NCI-H146 treated with DMSO at 0.1 percent for 48 hours (cell line): Measurements from ENCODE around the gene RWDD4.

Source experiments
- DNase-seq: peaks from one replicate; lab custom pipeline; 2025; ENCODE audit not compliant: unreplicated experiment; lab: John Stamatoyannopoulos, UW

RWDD4 gene

GRCh38 chr4:183659029-183659871 is at the start of gene RWDD4, which contains the start of gene TRAPPC11:
Gene RWDD4, minus strand, starts transcription at chr4:183659185. Its CDS starts 233 bp downstream, at chr4:183658952.
Gene TRAPPC11, plus strand, starts transcription at chr4:183659293. Its CDS starts 4,575 bp downstream, at chr4:183663868.
- DNase-seq: peak; percentile 97

- no peak for DNase-seq
Measured at GRCh38 chr4:183702492-183702891, 43.5 kb upstream of the RWDD4 start.

DNA sequence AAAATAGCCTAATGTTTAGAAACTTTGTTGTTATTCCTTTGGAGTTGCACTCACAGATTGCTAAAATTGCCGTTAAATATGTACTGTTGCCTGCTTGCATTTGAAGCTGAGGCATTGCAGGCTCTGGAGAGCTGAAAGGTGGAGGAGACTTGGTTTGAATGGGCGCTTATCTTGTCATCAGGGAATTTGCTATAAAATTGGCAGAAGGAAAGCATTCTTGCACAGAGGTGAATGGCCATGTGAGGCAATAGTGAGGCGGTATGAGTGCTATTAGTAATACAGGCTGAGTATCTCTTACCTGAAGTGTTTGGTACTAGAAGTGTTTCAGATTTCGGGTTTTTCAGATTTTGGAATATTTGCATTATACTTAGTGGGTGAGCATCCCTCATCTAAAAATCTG is 41.4 kb upstream of the RWDD4 start:
- no peak for DNase-seq

DNA sequence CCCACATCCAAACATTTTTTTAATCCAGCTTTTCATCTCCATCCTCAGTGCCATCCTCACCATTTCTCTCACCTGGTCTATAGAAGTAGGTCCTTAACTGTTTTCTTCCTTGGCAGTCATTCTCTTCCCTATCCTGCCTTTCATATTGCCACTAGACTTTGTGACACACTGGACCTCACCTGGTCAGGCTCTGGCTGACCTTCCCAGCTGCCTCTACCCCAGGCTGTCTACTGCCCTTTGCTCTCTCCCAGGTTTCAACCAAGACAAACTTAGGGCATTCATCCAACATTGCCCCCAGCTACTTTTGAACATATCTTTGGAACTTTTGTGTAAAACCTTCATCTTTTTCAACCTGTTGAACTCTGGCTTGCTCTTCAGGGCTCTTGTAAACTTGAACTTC is 39.9 kb upstream of the RWDD4 start:
- no peak for DNase-seq

DNA sequence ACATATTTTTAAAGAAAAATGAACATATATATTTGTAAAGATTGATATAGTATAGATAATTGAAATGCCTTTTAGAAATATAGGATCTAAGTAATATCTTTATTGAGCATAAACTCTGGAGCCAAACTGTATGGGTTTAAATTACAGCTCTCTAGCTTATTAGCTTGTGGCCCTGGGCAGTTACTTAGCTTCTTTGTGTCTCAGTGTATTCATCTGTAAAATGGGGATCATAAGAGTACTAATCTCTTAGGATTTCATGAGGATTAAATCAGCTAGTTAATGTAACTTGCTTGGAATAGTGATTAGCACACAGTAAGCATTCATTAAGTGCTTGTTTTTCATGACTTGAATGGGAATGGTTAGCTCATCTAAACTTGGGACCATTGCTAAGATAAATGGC is 32.9 kb upstream of the RWDD4 start:
- DNase-seq: no peak

- DNase-seq: no peak
Measured at GRCh38 chr4:183691006-183691405, 32.0 kb upstream of the RWDD4 start.

- no peak for DNase-seq
Measured at GRCh38 chr4:183688216-183688615, 29.2 kb upstream of the RWDD4 start.

GRCh38 chr4:183686461-183686860 is 27.5 kb upstream of the RWDD4 start:
- no peak for DNase-seq

- no peak for DNase-seq
Measured at GRCh38 chr4:183681119-183681518, 22.1 kb upstream of the RWDD4 start.

DNA sequence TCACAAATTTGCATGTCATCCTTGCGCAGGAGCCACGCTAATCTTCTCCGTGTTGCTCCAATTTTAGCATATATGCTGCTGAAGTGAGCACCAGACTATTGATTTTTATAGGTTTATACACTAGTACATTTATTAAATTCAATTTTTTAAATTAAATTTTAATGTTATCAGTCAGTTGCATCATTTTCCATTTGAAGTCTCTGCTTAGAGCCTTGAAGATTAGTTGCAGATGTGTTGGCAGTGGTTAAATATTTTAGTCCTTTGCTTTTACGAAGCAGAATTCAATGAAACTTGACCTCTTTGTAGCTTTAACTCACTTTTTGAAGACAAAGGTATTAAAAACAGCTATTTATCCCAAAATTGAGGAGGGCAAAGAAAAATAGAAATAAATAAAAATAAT is 16.6 kb upstream of the RWDD4 start:
- DNase-seq: no peak

GRCh38 chr4:183674153-183674552 is 15.2 kb upstream of the RWDD4 start:
- DNase-seq: no peak

DNA sequence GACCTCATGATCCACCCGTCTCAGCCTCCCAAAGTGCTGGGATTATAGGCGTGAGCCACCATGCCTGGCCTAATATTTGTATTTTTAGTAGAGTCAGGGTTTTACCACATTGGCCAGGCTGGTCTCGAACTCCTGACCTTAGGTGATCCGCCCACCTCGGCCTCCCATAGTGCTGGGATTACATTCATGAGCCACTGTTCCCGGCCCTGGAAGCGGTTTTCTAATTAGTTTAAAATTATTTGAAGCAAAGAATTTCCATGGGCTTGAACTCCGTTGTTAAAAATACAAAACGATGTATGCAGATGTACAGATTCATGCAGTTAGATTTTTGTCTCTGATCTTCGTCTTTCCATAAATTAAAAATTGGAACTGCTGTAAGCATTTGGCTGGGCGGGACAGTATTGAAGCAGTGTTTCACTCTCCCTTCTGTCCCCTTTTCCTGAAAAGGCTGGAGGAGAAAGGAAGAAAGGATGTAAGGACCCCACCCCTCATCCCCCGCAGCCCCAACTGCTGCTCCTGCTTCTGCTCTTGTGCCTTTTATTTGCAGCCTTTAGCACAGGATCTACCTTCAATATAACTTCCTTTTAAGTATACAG is 12.1 kb upstream of the RWDD4 start:
- DNase-seq: no peak

- DNase-seq: no peak
Measured at GRCh38 chr4:183670251-183670650, 11.3 kb upstream of the RWDD4 start.

DNA sequence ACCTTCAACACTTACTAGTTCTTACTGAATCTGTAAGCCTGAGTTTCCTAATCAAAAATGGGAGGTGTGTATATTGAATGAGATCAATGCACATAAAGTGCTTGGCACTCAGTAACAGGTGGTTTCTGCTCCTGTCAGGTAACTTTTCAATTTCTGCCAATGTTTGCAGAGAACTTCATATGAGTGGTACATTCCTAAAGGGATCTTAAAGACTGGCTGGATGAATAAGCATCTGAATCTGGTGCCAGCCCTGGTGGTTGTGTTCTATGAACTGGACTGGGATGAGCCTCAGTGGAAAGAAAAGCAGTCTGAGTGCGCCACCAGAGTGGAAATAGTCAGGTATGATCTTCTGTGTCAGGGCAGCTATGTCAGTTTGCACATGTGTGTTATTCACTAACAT is 7.1 kb upstream of the RWDD4 start:
- DNase-seq: no peak

- peak; percentile 53 for DNase-seq
Measured at GRCh38 chr4:183659872-183660242, 872 bp upstream of the RWDD4 start.

- DNase-seq: no peak
Measured at GRCh38 chr4:183658362-183659028, 490 bp downstream of the RWDD4 start.

- DNase-seq: no peak
Measured at GRCh38 chr4:183657564-183657963, 1.4 kb downstream of the RWDD4 start.

- DNase-seq: no peak
Measured at GRCh38 chr4:183645326-183645725, 13.7 kb downstream of the RWDD4 start.

DNA sequence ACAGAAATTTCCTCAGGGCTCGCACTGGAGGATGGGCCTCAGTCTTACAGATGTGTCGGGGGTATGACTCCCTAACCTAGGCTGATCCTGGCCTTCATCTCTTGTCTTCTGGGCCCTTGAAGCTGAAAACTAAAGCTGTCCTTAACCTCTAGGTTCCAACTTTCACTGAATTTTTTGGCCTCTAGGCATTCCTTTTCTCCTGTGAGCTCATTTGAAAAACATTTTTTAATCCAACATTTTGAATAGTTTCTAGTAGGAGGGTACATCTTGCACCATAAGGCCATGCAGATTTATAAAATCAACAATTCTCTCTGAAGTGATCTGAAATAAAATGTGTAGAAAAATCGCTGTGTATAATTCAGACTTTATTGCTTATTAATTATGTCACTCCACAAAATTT is 19.7 kb downstream of the RWDD4 start:
- DNase-seq: no peak

DNA sequence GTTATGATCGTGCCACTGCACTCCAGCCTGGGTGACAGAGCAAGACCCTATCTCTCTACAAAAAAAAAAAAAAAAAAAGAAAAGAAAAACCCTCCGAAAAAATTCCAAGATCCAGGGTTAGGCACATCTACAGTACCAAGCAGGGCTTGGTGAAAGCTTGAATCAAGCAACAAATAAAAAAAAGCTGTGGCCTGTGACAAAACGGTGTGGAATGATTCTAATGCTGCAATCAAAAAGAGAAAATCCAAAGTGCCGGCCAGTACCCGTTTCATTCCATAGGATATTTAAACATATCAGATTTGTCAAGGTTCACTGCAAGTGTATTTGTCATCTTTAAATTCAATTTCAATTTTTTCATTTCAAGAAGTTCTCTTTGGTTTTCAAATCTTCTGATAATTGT is 20.5 kb downstream of the RWDD4 start:
- no peak for DNase-seq

GRCh38 chr4:183637461-183637860 is 21.5 kb downstream of the RWDD4 start:
- no peak for DNase-seq

DNA sequence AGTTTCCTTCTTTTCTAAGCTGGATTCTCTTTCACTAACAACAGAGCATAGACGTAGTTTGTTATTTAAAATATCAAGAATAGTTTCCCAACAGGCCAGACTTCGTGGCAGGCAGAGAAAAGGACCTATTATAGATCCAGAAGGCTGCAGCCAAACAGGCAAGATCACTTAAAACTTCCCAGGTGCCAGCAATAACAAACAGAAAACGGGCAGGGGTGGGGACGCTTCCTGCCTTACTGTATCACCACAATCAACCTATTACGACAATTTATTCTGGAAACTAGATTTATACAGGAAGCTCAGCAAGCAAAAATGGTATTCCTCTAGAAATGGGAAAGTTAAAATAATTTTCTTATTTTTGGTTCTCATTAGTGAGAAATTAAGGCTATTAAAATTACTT is 22.1 kb downstream of the RWDD4 start:
- DNase-seq: no peak
